K562 (cell line): Measurements from ENCODE around the gene MAP3K20. TPM values are rescaled to one million over a fixed set of nuclear protein-coding genes. Genes with fewer than 3 reads are reported as not detected.

ENCODE experiments used
- ATAC-seq: fragments of 200-7000 bp; cut with Tn5 transposase; 3 replicates; pipeline ENCODE4 v1.9.1; 2020; ENCODE audit warnings: moderate library complexity
- BruUV-seq: library from RNA; stranded (reverse); fragments of 400-500 nt; replicated peaks from 2 replicates; lab custom pipeline; 2021; lab: Mats Ljungman, UMichigan
- CTCF ChIA-PET: fragments of 300-600 bp; formaldehyde crosslinking; extraction: SDS; loops from one replicate; lab custom pipeline; 2021; ENCODE audit warnings: low intra/inter-chr PET ratio; lab: Yijun Ruan, JAX
- POLR2A ChIA-PET: fragments of 300-600, 350-650 bp; sonication (Branson Sonifier 250); formaldehyde crosslinking; extraction: SDS; loops from one replicate; lab custom pipeline; 2021; ENCODE audit warnings: antibody characterized with exemption, inconsistent platforms; lab: Yijun Ruan, JAX
- DNase-seq, 4 experiments: peaks; one replicate each; pipeline versions ENCODE4 v3.0.0 to v3.0.0-alpha.2; 2011 to 2018; ENCODE audit warnings: low spot score in 3 of 4, mixed read lengths in 3 of 4; ENCODE audit errors: extremely low read depth in 1 of 4
- FAIRE-seq: peaks from 2 replicates; lab custom pipeline; 2011; peaks lifted over from hg19 to GRCh38; lab: Jason Lieb, UNC
- H2AFZ ChIP-seq: 2 replicates; pipeline ENCODE4 v1.6.0; 2011; ENCODE audit warnings: low read depth, low read length, control low read depth, inconsistent platforms
- H3K27ac ChIP-seq: fragments of 200-600 bp; 3 replicates; pipeline ENCODE4 v1.8.0; 2011; ENCODE audit warnings: low read depth, mild to moderate bottlenecking, control low read depth, inconsistent platforms, low read length, moderate library complexity, mixed read lengths; ENCODE audit errors: extremely low read depth
- H3K27me3 ChIP-seq, 2 experiments: fragments of 300-600 bp in 1 of 2; 2 replicates in 1 of 2; 3 replicates in 1 of 2; pipeline versions ENCODE4 v1.6.0 to v1.8.0; 2011; ENCODE audit warnings: inconsistent platforms in 2 of 2, low read length in 2 of 2, mild to moderate bottlenecking in 1 of 2, mixed read lengths in 1 of 2, moderate library complexity in 1 of 2; ENCODE audit not compliant: control insufficient read depth in 2 of 2, insufficient read depth in 2 of 2
- H3K36me3 ChIP-seq: fragments of 300-600 bp; 3 replicates; pipeline ENCODE4 v1.8.0; 2011; ENCODE audit warnings: mild to moderate bottlenecking, low read length, inconsistent platforms; ENCODE audit not compliant: control insufficient read depth, insufficient read depth
- H3K4me1 ChIP-seq, 2 experiments: fragments of 200-600 bp in 1 of 2; replicated peaks in 1 of 2; 2 replicates in 1 of 2; 3 replicates in 1 of 2; pipeline versions ENCODE4 v1.5.1 to v1.8.0; 2011; ENCODE audit warnings: inconsistent platforms in 2 of 2, low read length in 2 of 2, mild to moderate bottlenecking in 1 of 2, mixed read lengths in 1 of 2, moderate library complexity in 1 of 2; ENCODE audit not compliant: control insufficient read depth in 2 of 2, insufficient read depth in 2 of 2
- H3K4me2 ChIP-seq: 2 replicates; pipeline ENCODE4 v1.6.1; 2011; ENCODE audit warnings: low read length, control low read depth, inconsistent platforms, mixed read lengths; ENCODE audit not compliant: insufficient read depth
- H3K4me3 ChIP-seq: fragments of 200-600 bp; sonication (generic), shearing (Covaris generic); 2 replicates; pipeline ENCODE4 v1.5.1; 2016; ENCODE audit warnings: control low read depth, inconsistent platforms
- H3K79me2 ChIP-seq: fragments of 200-600 bp; 3 replicates; pipeline ENCODE4 v1.8.0; 2011; ENCODE audit warnings: low read length, inconsistent platforms; ENCODE audit not compliant: control insufficient read depth, insufficient read depth
- H3K9ac ChIP-seq, 2 experiments: 2 replicates each; pipeline versions ENCODE4 v1.6.0 to v1.6.1; 2011; ENCODE audit warnings: low read depth in 2 of 2, low read length in 2 of 2, control low read depth in 1 of 2, inconsistent platforms in 1 of 2, mild to moderate bottlenecking in 1 of 2, mixed read lengths in 1 of 2; ENCODE audit not compliant: insufficient read depth in 1 of 2
- H3K9me1 ChIP-seq: one replicate; pipeline ENCODE4 v1.6.0; 2011; ENCODE audit warnings: inconsistent platforms, mild to moderate bottlenecking, low read length, moderate library complexity; ENCODE audit not compliant: control insufficient read depth, insufficient read depth
- H3K9me3 ChIP-seq: replicated peaks from 2 replicates; pipeline ENCODE4 v1.5.1; 2011; ENCODE audit warnings: low read depth, low read length, inconsistent platforms; ENCODE audit not compliant: control insufficient read depth, insufficient read depth
- H4K20me1 ChIP-seq: replicated peaks from 2 replicates; pipeline ENCODE4 v1.6.1; 2011; ENCODE audit warnings: low read length, inconsistent platforms, mixed read lengths; ENCODE audit not compliant: control insufficient read depth, insufficient read depth
- IFI16 ChIP-seq: fragments of 250-450 bp; sonication (Bioruptor Pico); IDR thresholded peaks from 2 replicates; pipeline ENCODE4 v2.1.2; 2022; ENCODE audit warnings: mild to moderate bottlenecking, inconsistent platforms
- MYNN ChIP-seq, 2 experiments: sonication (generic); formaldehyde crosslinking in 1 of 2; IDR thresholded peaks; 2 replicates each; pipeline versions ENCODE4 v1.5.0 to v1.6.1; 2016 to 2020; ENCODE audit warnings: antibody characterized with exemption in 1 of 2, missing genetic modification reagents in 1 of 2
- TRIM28 ChIP-seq: fragments of 450-650 bp; IDR thresholded peaks from 2 replicates; pipeline ENCODE4 v1.6.1; 2017
- ZBTB11 ChIP-seq, 3 experiments: fragments of 200-800 bp in 1 of 3; fragments of 250-450 bp in 1 of 3; fragments of 450-650 bp in 1 of 3; sonication (Bioruptor Pico) in 1 of 3; sonication (Bioruptor generic) in 1 of 3; formaldehyde crosslinking in 1 of 3; IDR thresholded peaks; 2 replicates each; pipeline versions ENCODE4 v1.6.1 to v1.8.0; 2016 to 2022; ENCODE audit warnings: mild to moderate bottlenecking in 2 of 3, missing genetic modification characterization in 2 of 3, missing compliant biosample characterization in 1 of 3, moderate library complexity in 1 of 3
- ZBTB9 ChIP-seq: fragments of 450-650 bp; formaldehyde crosslinking; IDR thresholded peaks from 2 replicates; pipeline ENCODE4 v1.4.0; 2020; ENCODE audit warnings: mild to moderate bottlenecking, moderate library complexity
- ZNF318 ChIP-seq, 2 experiments: fragments of 450-650 bp; IDR thresholded peaks; 2 replicates each; pipeline ENCODE4 v1.6.1; 2016; ENCODE audit warnings: mild to moderate bottlenecking in 2 of 2, borderline replicate concordance in 1 of 2, low read depth in 1 of 2, moderate library complexity in 1 of 2
- WGBS: fragments of 100-300 bp; shearing (Covaris generic); methylation state at CpG from one replicate; pipeline ENCODE4 v1.1.6; 2016; ENCODE audit warnings: low coverage, mixed read lengths; ENCODE audit not compliant: insufficient coverage; ENCODE audit errors: missing lambda C conversion rate; 5-methylcytosine and 5-hydroxymethylcytosine counted together
- in situ Hi-C: fragments of 300-500 bp; cut with MboI; formaldehyde crosslinking; loops from 4 replicates; pipeline ENCODE4 v1.15.0; 2018; ENCODE audit warnings: inconsistent platforms, mixed read lengths
- intact Hi-C: fragments of 100-400 bp; cut with micrococcal nuclease; formaldehyde crosslinking; loops from 2 replicates; pipeline ENCODE4 v1.14.2; 2022
- polyA plus RNA-seq, 8 experiments: library from polyadenylated mRNA; depleted of rRNA in 4 of 8; stranded (reverse) in 5 of 8; unstranded in 3 of 8; fragments of >200 nt; fragmentation: Nextera tagmentation in 2 of 8; fragmentation: Illumina TruSeq in 1 of 8; extraction: Ambion mirVana in 2 of 8; extraction: Trizol in 1 of 8; gene quantifications; 2 replicates each; pipeline versions ENCODE4 v1.2.1 to v1.2.3, GENCODE V29; 2011 to 2014; ENCODE audit warnings: inconsistent platforms in 1 of 8, missing spikeins in 1 of 8
- total RNA-seq, 7 experiments: library from RNA; depleted of rRNA in 6 of 7; stranded (reverse); fragments of >200 nt in 6 of 7; fragmentation: Illumina TruSeq in 2 of 7; extraction: Trizol in 2 of 7; gene quantifications; 2 replicates each; pipeline versions ENCODE4 v1.2.1 to v1.2.3, GENCODE V29; 2011 to 2021; ENCODE audit warnings: low replicate concordance in 1 of 7

MAP3K20 gene
- total and polyA plus RNA-seq, 9 of the 15 experiments (the other 6 are each of a cell fraction or from before 2014, with no cell fraction given), result 9.8 to 34.2 (median 27.3) TPM

GRCh38 chr2:173050684-173051083, 25.0 kb upstream of the MAP3K20 start:
- intact Hi-C loops (no loop called here), in situ Hi-C loops (no loop called here)
- H3K36me3 ChIP-seq, result no peaks in the 10 kb centered on the region
- peaks cover 20 to 28% of the 10 kb centered on the region in 2 experiments for H3K27me3 ChIP-seq
- no TSS peak for BruUV-seq
- no peak overlapping the region for H3K4me2 ChIP-seq
- ATAC-seq (0 out of 3 replicates have a peak, but pooled peaks have one; percentile 14), DNase-seq (no peak), FAIRE-seq (no peak)
- WGBS, result 4% methylated on average over 4 of the region's 4 CpGs
- H4K20me1 ChIP-seq, result no peaks in the 10 kb centered on the region
- POLR2A ChIA-PET, result interaction anchor here (1.4 kb wide), 1 partner anchor 22 kb away, joined by 5 read pairs; no protein-coding TSS in a partner anchor
- H3K79me2 ChIP-seq, result no peaks in the 10 kb centered on the region
- CTCF ChIA-PET, result no interaction called here
- no peaks in the 10 kb centered on the region for H3K4me1 ChIP-seq
- no peak overlapping the region for H3K4me3 ChIP-seq
- no peak overlapping the region for H3K9ac ChIP-seq
- H3K27ac ChIP-seq, result no peak overlapping the region
- H3K9me1 ChIP-seq, result no peaks in the 10 kb centered on the region
- no peaks in the 10 kb centered on the region for H3K9me3 ChIP-seq
- H2AFZ ChIP-seq, result no peak overlapping the region
- TF ChIP-seq ZBTB11 (CRISPR knock-in tag; IDR thresholded peaks at IDR 0.05) (no peak), TRIM28 (no peak), MYNN (IDR thresholded peaks at IDR 0.05) (no peak), MYNN (CRISPR knock-in tag; IDR thresholded peaks at IDR 0.05) (no peak), ZNF318 (IDR thresholded peaks at IDR 0.05; ENCODE audit: borderline replicate concordance in 1 of 2, low read depth in 1 of 2) (no peak), IFI16 (CRISPR knock-in tag) (no peak), ZBTB9 (CRISPR knock-in tag) (no peak)
